GM03348 (cell line): ENCODE results near the gene DYTN.
A peak's percentile ranks its signal among the peaks of the same experiment; 100 is the strongest.
"Not testable (repeated sequence)": the region's sequence is repeated elsewhere in the genome, so short reads cannot be mapped to it uniquely, and the experiment has no call there.

Experiments
- DNase-seq: peaks from one replicate; pipeline ENCODE4 v3.0.0; 2012; ENCODE audit warnings: low spot score

Gene DYTN

DNA sequence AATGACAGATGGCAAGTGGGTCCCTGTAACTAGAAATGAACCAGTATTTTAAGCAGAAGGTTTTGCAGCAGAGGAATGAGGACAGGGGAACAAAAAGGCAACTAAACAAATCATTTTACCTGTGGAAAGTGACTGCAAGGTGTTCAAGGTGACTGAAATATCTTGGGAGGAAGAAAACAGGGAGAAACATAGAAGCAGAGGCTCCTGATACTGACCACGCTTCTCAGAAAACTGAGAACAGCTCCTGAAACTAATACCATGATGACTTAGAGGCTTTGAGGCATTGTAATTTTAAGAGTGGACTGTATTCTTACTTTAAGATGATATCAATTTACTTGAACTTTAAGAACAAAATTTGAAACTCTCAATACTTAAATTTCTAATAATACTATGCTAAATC, at the start of gene DYTN:
Gene DYTN, minus strand, starts transcription at position 101 of the 400 bp plus-strand sequence. CDS start 117 bp downstream, outside the sequence.
- no peak for DNase-seq

- DNase-seq, result no peak
These were observed 48.1 kb upstream of the DYTN start for GRCh38 chr2:206766057-206766930.

DNA sequence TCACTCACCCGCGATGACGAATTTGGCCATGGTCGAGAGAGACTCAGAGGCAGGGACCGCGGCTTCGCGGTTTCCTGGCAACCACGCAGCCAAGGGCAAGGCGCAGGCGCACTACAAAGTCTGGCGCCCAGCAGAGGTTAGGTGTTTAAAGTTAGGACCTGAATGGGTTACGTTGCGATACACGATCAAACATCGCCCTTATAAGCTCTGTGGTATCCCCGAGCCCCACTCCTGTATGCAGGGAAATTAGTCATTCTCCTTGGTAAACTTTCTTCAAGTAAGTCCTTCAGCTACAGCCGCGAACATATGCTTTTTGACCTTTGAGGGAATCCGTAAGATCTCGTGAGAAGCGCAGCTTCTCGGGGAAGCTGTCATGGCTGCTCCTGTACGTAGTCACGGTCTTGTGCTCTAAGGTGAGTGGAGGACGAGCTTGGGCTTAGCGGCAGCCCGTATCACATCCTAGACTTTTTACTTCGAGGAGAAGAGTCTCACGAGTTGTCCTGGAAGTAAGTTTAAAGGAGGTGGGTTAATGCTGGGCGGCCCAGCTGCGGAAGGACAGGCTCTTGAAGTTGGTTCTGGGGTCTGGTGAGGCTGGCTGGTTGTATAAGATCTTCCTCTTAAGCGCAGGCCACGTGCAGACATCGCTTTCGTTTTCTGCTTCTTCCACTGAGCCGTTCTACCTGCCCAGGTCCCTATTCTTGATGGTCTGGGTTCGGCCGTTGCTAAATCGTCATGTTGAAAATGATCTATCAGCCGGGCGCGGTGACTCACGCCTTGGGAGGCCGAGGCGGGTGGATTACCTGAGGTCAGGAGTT, 47.3 kb upstream of the DYTN start, which contains the start of the genes FASTKD2 and MDH1B:
Gene FASTKD2, plus strand, starts transcription at position 365 of the 815 bp plus-strand sequence. CDS start 1,088 bp downstream, outside the sequence.
Gene MDH1B, minus strand, starts transcription at position 87 of the 815 bp plus-strand sequence. Its CDS starts 57 bp downstream, at position 30.
- peak; percentile 96 for DNase-seq

- DNase-seq, result no peak
These were observed 46.6 kb upstream of the DYTN start for GRCh38 chr2:206764673-206765241.

GRCh38 chr2:206756816-206757215, 38.6 kb upstream of the DYTN start:
- DNase-seq, result no peak

- DNase-seq, result no peak
These were observed 22.6 kb upstream of the DYTN start for GRCh38 chr2:206740800-206741199.

GRCh38 chr2:206739271-206739670, 21.1 kb upstream of the DYTN start:
- DNase-seq, result no peak

- no peak for DNase-seq
These were observed 18.7 kb upstream of the DYTN start for GRCh38 chr2:206736935-206737334.

DNA sequence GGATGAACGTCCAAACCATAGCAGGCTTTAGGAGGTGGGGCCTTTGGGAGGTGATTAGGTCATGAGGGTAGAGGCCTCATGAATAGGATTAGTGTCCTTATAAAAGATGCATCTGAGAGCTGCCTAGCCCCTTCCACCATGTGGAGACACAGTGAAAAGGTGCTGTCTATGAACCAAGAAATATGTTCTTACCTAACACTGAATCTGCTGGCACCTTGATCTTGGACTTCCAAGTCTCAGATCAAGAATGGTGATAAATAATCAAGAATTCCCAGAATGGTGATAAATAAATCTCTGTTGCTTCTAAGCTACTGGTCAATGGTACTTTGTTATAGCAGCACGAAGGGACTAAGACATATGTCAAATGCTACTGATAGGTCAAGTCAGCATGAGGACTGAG, 15.1 kb upstream of the DYTN start:
- no peak for DNase-seq

DNA sequence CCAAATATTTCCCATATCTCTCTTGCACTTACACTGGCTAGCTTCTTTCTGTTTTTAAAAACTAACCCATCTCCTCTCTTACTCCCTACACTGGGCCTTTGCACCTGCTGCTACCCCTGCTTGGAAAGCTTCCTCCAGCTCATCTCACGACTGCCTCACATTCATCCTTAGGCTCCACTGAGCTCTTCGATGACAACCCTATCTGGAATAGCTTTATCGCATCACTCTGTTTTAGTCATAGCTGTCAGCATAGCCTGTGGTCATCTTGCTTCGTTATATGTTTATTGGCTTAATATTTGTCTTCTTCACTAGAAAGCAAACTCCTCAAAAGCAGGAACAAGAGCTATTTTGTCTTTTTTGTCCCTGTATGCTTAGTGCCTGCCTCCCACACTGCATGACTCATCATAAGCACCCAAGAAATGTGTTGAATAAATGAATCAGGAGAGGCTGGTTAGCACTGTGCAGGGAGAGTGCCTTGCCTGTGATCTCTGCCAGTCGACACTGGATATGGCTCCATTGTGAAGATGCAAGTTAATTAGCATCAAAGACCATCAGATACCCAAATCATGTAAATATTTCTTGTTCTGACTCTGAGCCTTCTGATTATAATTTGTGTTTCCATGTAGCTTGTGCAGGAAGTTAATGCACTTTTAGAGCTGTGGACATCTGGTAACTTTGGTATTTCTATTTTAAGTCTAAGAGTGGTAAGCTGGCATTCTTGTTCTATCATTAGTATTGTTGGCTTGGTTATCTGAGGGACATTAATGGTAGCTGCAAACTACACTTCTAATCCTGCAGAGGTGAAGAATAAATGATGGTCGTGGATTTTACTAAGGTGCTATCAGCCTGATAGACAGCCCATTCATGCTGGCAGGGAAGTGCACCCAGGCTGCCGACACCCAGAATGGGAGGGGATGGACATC, 10.3 kb upstream of the DYTN start:
- peak; percentile 11 for DNase-seq

DNA sequence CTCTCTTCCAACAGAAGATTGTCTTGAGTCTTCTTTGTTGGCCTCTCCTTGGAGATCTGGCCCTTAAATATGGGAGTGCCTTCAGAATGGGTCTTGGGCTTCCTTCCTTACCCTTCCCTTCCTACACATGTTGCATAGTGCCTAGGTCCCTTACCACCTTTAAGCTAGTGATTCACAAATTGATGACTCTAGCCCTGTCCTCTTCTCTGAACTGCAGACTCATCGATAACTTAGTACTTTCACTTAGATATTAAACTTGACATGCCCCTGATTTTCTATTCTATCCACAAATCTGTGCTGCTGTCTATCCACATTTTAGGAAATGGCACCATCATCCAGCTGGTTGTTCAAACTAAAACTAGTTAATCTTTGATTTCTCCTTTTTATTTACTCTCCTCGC, 9.1 kb upstream of the DYTN start:
- DNase-seq, result no peak

- DNase-seq, result no peak
These were observed 5.1 kb upstream of the DYTN start for GRCh38 chr2:206723288-206723687.

DNA sequence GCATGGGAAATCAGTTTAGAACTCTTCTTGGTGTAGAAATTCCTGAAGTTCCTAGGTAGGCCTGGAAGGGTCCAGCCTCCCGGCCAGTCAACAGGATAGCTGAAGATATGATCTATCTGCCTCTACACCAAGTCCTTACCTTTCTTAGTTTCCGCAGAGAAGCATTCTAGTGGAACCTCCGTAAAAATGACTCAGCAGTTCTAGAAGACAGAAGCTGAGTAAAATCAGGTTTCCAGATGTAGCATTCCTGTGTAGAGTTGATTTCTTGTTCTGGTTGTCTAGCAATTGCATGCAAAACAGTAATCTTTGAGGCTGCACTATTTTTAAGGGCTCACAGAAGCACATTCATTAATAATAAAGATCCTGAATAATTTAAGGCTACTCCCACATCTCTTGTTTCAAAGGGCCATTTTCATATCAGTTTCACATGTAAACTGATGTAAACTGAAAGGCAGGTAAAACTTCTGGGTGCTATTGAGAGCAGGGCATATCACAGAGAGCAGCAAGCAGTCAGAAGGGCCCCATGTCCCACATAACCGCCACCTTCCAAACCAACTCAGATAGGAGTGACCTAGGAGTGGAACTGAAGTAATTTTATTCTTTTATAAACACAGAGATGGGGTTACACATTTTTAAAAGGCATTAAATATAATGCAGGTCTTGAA, 3.2 kb upstream of the DYTN start:
- no peak for DNase-seq

DNA sequence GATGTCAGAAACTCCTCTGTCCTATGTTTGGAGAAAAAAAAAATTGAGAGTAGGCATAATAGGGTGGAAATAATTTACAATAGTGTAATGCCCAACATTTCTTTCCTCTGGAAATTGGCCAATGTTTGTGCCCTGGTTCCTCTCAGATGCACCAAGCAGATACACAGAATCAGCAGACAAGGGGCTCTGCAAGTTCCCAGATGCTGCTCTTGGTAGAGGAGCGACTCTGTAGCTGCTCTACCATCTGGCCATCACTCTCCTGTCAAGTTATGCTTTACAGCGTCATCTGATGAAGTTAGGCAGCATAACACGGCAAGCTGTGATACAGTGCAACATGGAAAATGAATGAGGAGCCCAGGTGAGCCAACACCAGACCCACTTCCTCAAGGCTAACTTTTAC, 1.6 kb downstream of the DYTN start:
- DNase-seq, result no peak

GRCh38 chr2:206715183-206715582, 3.0 kb downstream of the DYTN start:
- not testable (repeated sequence) for DNase-seq

- no peak for DNase-seq
These were observed 4.5 kb downstream of the DYTN start for GRCh38 chr2:206713746-206714145.

DNA sequence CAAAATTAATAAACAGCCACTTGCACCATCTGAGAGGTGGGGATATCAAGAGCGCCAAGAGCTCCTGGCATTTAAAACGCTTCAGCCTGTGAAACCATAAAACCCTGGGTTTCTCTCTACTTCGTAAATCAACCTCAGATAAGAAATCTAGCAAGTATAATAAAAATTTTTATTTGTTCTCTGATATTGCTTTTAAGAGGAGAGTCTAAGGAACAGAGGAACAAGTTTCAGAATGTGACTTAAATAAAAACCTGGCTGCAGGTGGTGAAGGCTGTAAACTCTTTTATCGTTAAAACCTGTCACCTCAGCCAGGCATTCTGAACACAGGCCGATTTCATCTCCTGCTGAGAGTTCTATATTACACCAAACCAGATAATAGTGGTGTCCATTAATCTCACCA, 9.9 kb downstream of the DYTN start:
- no peak for DNase-seq

- no peak for DNase-seq
These were observed 11.0 kb downstream of the DYTN start for GRCh38 chr2:206707164-206707701.

DNA sequence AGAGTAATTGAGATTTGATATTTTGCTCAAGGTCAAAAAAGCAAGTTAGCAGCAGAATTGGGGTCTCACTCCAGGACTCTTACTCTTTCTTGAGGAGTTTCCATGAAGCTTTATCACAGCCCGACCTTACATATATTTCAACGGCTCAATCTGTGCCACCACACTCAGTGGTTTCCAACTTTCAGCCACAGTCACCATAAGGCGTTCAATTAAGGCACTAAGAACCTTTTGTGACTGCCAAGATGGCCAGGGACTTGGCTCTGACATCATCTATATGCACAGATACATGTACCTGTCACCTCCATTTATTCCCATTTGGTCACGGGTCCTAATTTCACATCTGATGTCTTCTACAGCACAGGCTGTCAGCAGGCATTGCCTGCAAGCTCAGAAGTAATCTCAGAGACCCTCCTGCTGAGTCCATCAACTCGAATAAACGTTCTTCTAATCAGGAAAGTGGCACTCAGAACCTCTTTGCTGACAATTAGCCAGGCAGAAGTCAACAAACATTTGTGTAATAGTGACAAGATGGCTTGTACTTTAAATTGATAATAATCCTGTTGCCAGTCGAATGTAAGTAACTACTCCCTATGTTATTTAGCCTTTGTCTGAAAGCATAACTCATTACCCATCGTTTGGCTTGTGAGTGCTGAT, 16.1 kb downstream of the DYTN start:
- DNase-seq, result no peak

- peak; percentile 7 for DNase-seq
These were observed 18.0 kb downstream of the DYTN start for GRCh38 chr2:206700156-206700555.
